ENCODE results near the gene MMP20. TPM values are rescaled to one million over a fixed set of nuclear protein-coding genes. Genes with fewer than 3 reads are reported as not detected.
A peak's percentile ranks its signal among the peaks of the same experiment; 100 is the strongest.

Gene MMP20
- total and polyA plus RNA-seq, 2 of the 13 experiments (the other 11 are each of a cell fraction or from before 2014, with no cell fraction given) = 0.05 TPM; not detected in 1

DNA sequence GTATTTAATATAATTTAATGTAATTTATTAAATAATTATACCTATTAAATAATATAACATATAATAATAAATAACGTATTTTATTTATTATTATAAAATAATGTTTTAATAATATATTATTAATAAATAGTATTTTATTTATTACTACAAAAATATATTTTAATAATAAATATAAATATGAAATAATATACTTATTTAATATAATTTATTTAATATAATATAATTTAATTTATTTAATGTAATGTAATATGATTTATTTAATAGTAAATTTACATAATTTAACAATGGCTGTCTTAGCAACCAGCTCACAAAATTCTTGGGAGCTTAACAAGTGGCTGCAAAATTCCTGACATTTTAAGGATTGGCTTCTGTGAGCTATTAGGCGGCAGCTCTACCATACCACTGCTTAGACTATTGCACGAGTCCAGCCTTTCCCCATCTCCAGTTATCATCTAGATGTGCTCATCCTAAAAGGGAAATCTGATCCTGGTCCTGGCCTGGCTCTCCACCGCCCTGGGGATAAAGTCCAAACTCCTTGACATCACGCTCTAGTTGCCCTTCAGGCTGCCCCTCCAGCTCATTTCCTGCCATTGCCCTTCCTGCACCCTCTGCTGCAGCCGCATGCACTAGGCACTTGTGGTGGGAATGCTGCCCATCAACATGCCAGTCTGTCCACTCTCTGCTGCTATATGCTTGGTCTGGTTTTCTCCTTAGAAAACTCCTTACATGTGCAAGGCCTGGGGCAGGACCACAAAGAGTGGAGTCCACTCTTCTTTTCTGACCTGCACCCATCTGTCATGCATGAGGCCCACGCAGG lies 9.8 kb downstream of the MMP20 start (continued):
- TF ChIP-seq ZNF30 (CRISPR knock-in tag; IDR thresholded peaks at IDR 0.05) (no peak), MIER2 (CRISPR knock-in tag; IDR thresholded peaks at IDR 0.05) (no peak), RARG (CRISPR knock-in tag; IDR thresholded peaks at IDR 0.05; ENCODE audit: low read depth) (no peak), ELF1 (CRISPR knock-in tag; IDR thresholded peaks at IDR 0.05) (peak; percentile 29; the same call in 1 of the 2 replicates), RORA (CRISPR knock-in tag; IDR thresholded peaks at IDR 0.05) (no peak), SSRP1 (CRISPR knock-in tag; IDR thresholded peaks at IDR 0.05) (no peak), ZNF724P (CRISPR knock-in tag; IDR thresholded peaks at IDR 0.05; ENCODE audit: borderline replicate concordance) (no peak), HNF4G (IDR thresholded peaks at IDR 0.05; ENCODE audit: borderline replicate concordance, low read depth, low read length) (peak; percentile 76; the same call in 1 of the 2 replicates), HNF4G (CRISPR knock-in tag; IDR thresholded peaks at IDR 0.05; ENCODE audit: borderline replicate concordance, low read depth) (peak; percentile 95), RXRB (CRISPR knock-in tag; IDR thresholded peaks at IDR 0.05; ENCODE audit: borderline replicate concordance) (peak; percentile 37; the same call in 1 of the 2 replicates), SALL1 (CRISPR knock-in tag; IDR thresholded peaks at IDR 0.05) (peak; percentile 88), GABPB1 (CRISPR knock-in tag; IDR thresholded peaks at IDR 0.05) (peak; percentile 41; the same call in 1 of the 2 replicates), ATF1 (CRISPR knock-in tag; IDR thresholded peaks at IDR 0.05) (no peak), ZNF124 (CRISPR knock-in tag; IDR thresholded peaks at IDR 0.05) (no peak), JUNB (CRISPR knock-in tag; IDR thresholded peaks at IDR 0.05; ENCODE audit: borderline replicate concordance) (no peak), ZNF143 (CRISPR knock-in tag; IDR thresholded peaks at IDR 0.05) (no peak), CEBPG (CRISPR knock-in tag; IDR thresholded peaks at IDR 0.05) (0 out of 2 replicates have a peak, but pooled peaks have one; percentile 4), ZBTB3 (CRISPR knock-in tag; IDR thresholded peaks at IDR 0.05; ENCODE audit: borderline replicate concordance, low read depth) (no peak)
- TF ChIP-seq, protein P1, sequence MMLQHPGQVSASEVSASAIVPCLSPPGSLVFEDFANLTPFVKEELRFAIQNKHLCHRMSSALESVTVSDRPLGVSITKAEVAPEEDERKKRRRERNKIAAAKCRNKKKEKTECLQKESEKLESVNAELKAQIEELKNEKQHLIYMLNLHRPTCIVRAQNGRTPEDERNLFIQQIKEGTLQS (CRISPR knock-in tag; IDR thresholded peaks at IDR 0.05) = no peak
- TF ChIP-seq, protein P2, sequence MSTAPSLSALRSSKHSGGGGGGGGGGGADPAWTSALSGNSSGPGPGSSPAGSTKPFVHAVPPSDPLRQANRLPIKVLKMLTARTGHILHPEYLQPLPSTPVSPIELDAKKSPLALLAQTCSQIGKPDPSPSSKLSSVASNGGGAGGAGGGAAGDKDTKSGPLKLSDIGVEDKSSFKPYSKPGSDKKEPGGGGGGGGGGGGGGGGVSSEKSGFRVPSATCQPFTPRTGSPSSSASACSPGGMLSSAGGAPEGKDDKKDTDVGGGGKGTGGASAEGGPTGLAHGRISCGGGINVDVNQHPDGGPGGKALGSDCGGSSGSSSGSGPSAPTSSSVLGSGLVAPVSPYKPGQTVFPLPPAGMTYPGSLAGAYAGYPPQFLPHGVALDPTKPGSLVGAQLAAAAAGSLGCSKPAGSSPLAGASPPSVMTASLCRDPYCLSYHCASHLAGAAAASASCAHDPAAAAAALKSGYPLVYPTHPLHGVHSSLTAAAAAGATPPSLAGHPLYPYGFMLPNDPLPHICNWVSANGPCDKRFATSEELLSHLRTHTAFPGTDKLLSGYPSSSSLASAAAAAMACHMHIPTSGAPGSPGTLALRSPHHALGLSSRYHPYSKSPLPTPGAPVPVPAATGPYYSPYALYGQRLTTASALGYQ (CRISPR knock-in tag; IDR thresholded peaks at IDR 0.05) = no peak
- TF ChIP-seq, protein P3, sequence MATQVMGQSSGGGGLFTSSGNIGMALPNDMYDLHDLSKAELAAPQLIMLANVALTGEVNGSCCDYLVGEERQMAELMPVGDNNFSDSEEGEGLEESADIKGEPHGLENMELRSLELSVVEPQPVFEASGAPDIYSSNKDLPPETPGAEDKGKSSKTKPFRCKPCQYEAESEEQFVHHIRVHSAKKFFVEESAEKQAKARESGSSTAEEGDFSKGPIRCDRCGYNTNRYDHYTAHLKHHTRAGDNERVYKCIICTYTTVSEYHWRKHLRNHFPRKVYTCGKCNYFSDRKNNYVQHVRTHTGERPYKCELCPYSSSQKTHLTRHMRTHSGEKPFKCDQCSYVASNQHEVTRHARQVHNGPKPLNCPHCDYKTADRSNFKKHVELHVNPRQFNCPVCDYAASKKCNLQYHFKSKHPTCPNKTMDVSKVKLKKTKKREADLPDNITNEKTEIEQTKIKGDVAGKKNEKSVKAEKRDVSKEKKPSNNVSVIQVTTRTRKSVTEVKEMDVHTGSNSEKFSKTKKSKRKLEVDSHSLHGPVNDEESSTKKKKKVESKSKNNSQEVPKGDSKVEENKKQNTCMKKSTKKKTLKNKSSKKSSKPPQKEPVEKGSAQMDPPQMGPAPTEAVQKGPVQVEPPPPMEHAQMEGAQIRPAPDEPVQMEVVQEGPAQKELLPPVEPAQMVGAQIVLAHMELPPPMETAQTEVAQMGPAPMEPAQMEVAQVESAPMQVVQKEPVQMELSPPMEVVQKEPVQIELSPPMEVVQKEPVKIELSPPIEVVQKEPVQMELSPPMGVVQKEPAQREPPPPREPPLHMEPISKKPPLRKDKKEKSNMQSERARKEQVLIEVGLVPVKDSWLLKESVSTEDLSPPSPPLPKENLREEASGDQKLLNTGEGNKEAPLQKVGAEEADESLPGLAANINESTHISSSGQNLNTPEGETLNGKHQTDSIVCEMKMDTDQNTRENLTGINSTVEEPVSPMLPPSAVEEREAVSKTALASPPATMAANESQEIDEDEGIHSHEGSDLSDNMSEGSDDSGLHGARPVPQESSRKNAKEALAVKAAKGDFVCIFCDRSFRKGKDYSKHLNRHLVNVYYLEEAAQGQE (IDR thresholded peaks at IDR 0.05; ENCODE audit: borderline replicate concordance in 1 of 2, low read depth in 1 of 2, low read length in 2 of 2) = no peak
- TF ChIP-seq, protein P4, sequence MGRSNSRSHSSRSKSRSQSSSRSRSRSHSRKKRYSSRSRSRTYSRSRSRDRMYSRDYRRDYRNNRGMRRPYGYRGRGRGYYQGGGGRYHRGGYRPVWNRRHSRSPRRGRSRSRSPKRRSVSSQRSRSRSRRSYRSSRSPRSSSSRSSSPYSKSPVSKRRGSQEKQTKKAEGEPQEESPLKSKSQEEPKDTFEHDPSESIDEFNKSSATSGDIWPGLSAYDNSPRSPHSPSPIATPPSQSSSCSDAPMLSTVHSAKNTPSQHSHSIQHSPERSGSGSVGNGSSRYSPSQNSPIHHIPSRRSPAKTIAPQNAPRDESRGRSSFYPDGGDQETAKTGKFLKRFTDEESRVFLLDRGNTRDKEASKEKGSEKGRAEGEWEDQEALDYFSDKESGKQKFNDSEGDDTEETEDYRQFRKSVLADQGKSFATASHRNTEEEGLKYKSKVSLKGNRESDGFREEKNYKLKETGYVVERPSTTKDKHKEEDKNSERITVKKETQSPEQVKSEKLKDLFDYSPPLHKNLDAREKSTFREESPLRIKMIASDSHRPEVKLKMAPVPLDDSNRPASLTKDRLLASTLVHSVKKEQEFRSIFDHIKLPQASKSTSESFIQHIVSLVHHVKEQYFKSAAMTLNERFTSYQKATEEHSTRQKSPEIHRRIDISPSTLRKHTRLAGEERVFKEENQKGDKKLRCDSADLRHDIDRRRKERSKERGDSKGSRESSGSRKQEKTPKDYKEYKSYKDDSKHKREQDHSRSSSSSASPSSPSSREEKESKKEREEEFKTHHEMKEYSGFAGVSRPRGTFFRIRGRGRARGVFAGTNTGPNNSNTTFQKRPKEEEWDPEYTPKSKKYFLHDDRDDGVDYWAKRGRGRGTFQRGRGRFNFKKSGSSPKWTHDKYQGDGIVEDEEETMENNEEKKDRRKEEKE (IDR thresholded peaks at IDR 0.05) = no peak

Data from HepG2 (cell line).